SH-SY5Y (cell line): ENCODE data around the gene DNAJC15.

Source experiments
- GATA2 ChIP-seq: IDR thresholded peaks from 2 replicates; pipeline ENCODE4 v1.6.1; 2011; ENCODE audit warnings: mild to moderate bottlenecking, low read depth, low read length
- GATA3 ChIP-seq: IDR thresholded peaks from 2 replicates; pipeline ENCODE4 v1.6.1; 2011; ENCODE audit warnings: low read depth, mild to moderate bottlenecking, low read length, moderate library complexity

DNA sequence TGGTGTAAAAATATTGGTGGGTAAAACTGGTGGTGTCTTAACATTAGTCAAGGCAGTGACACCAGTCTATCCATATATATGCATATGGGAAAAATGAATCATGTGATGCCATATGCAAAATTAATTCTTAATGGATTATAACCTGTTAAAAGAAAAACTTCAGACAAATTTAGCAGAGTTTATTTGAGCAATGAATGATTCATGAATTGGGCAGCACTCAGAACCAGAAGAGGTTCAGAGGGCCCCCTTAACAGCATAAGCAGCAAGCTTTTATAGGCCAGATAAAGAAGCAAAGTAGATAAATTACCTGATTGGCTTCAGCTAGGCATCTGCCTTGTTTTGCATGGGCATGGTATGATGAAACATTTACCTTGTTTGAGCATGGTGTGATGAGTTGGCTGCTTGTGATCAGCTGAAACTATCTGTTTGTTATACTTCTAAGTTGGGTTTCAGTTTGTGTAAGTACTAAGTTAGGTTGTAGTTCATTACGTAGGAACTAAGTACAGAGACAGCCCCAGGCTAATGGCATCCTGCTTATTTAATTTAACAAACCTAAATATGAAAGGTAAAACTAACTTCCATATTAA is 66.6 kb downstream of the DNAJC15 start:
- TF ChIP-seq GATA3 (no peak), GATA2 (no peak)
